GM23338 (cell line): Measurements from ENCODE around the gene CCDC169. TPM values are rescaled to one million over a fixed set of nuclear protein-coding genes. Genes with fewer than 3 reads are reported as not detected.

Experiments used
- ATAC-seq: fragments of 200-7000 bp; cut with Tn5 transposase; 3 replicates; pipeline ENCODE4 v1.9.1; 2020
- DNase-seq: peaks from one replicate; pipeline ENCODE4 v3.0.0-alpha.2; 2015; ENCODE audit warnings: low spot score
- H2AFZ ChIP-seq: fragments of 200-600 bp; sonication (generic); 2 replicates; pipeline ENCODE4 v1.8.0; 2016; ENCODE audit warnings: antibody characterized with exemption, mild to moderate bottlenecking, moderate library complexity
- H3F3A ChIP-seq: fragments of 200-600 bp; sonication (generic); replicated peaks from 2 replicates; pipeline ENCODE4 v1.8.0; 2017; ENCODE audit warnings: antibody characterized with exemption, mixed run types, low read depth
- H3K27ac ChIP-seq: fragments of 200-600 bp; sonication (generic); 2 replicates; pipeline ENCODE4 v1.6.1; 2016; ENCODE audit warnings: low read depth
- H3K27me3 ChIP-seq: fragments of 200-600 bp; sonication (generic); 2 replicates; pipeline ENCODE4 v1.8.0; 2016; ENCODE audit warnings: mild to moderate bottlenecking, mixed run types, moderate library complexity; ENCODE audit not compliant: insufficient read depth
- H3K36me3 ChIP-seq: fragments of 200-600 bp; sonication (generic); 2 replicates; pipeline ENCODE4 v1.8.0; 2016; ENCODE audit warnings: mild to moderate bottlenecking; ENCODE audit not compliant: insufficient read depth
- H3K4me1 ChIP-seq: fragments of 200-600 bp; sonication (generic); 2 replicates; pipeline ENCODE4 v1.8.0; 2016; ENCODE audit warnings: mild to moderate bottlenecking, moderate library complexity; ENCODE audit not compliant: insufficient read depth
- H3K4me2 ChIP-seq: fragments of 200-600 bp; sonication (generic); 2 replicates; pipeline ENCODE4 v1.7.1; 2017; ENCODE audit warnings: mixed run types
- H3K4me3 ChIP-seq: fragments of 200-600 bp; sonication (generic); 2 replicates; pipeline ENCODE4 v1.6.1; 2016; ENCODE audit warnings: mixed run types
- H3K79me2 ChIP-seq: fragments of 200-600 bp; sonication (generic); replicated peaks from 2 replicates; pipeline ENCODE4 v1.8.0; 2017; ENCODE audit warnings: mild to moderate bottlenecking; ENCODE audit not compliant: insufficient read depth
- H3K9me2 ChIP-seq: fragments of 200-600 bp; sonication (generic); 2 replicates; pipeline ENCODE4 v1.8.0; 2017; ENCODE audit not compliant: insufficient read depth
- H4K20me1 ChIP-seq: fragments of 200-600 bp; sonication (generic); replicated peaks from 2 replicates; pipeline ENCODE4 v1.8.0; 2017; ENCODE audit warnings: mild to moderate bottlenecking; ENCODE audit not compliant: insufficient read depth
- H3K27ac Mint-ChIP-seq: 2 replicates; pipeline ENCODE4 v1.8.0; 2020; ENCODE audit warnings: inconsistent platforms, mild to moderate bottlenecking, moderate library complexity, mixed read lengths
- H3K27me3 Mint-ChIP-seq: 3 replicates; pipeline ENCODE4 v1.8.0; 2022; ENCODE audit warnings: low read depth, mild to moderate bottlenecking, moderate library complexity, mixed read lengths, inconsistent platforms; ENCODE audit not compliant: insufficient read depth, poor library complexity
- H3K36me3 Mint-ChIP-seq: 3 replicates; pipeline ENCODE4 v1.8.0; 2021; ENCODE audit warnings: low read depth, mild to moderate bottlenecking, inconsistent platforms, moderate library complexity, mixed read lengths
- H3K4me1 Mint-ChIP-seq: 3 replicates; pipeline ENCODE4 v1.8.0; 2020; ENCODE audit warnings: mild to moderate bottlenecking, inconsistent platforms, mixed read lengths
- H3K4me3 Mint-ChIP-seq: 3 replicates; pipeline ENCODE4 v1.8.0; 2021; ENCODE audit warnings: moderate library complexity, mild to moderate bottlenecking, inconsistent platforms, mixed read lengths
- H3K9me3 Mint-ChIP-seq: 3 replicates; pipeline ENCODE4 v1.8.0; 2020; ENCODE audit warnings: moderate library complexity, mild to moderate bottlenecking, inconsistent platforms, mixed read lengths
- EZH2phosphoT487 ChIP-seq: fragments of 200-600 bp; sonication (generic); IDR thresholded peaks from one replicate; pipeline ENCODE4 v1.8.1; 2018; ENCODE audit warnings: antibody characterized with exemption; ENCODE audit not compliant: unreplicated experiment
- JUNB ChIP-seq: IDR thresholded peaks from one replicate; pipeline ENCODE4 v1.6.1; 2016; ENCODE audit warnings: antibody characterized with exemption; ENCODE audit not compliant: unreplicated experiment
- NANOG ChIP-seq: IDR thresholded peaks from 2 replicates; pipeline ENCODE4 v1.6.1; 2016; ENCODE audit warnings: antibody characterized with exemption, borderline replicate concordance
- POLR2AphosphoS5 ChIP-seq: IDR thresholded peaks from 2 replicates; pipeline ENCODE4 v1.6.1; 2016; ENCODE audit warnings: antibody characterized with exemption, low read depth
- STAT1 ChIP-seq: IDR thresholded peaks from one replicate; pipeline ENCODE4 v1.6.1; 2016; ENCODE audit warnings: antibody characterized with exemption; ENCODE audit not compliant: unreplicated experiment
- ZNF114 ChIP-seq: fragments of 250-450 bp; sonication (Bioruptor Pico); IDR thresholded peaks from 2 replicates; pipeline ENCODE4 v1.5.0; 2020; ENCODE audit warnings: mild to moderate bottlenecking, moderate library complexity
- ZNF462 ChIP-seq: fragments of 250-450 bp; sonication (Bioruptor Pico); IDR thresholded peaks from 2 replicates; pipeline ENCODE4 v1.5.0; 2020; ENCODE audit warnings: mild to moderate bottlenecking, moderate library complexity
- polyA plus RNA-seq: library from polyadenylated mRNA; unstranded; fragments of >200 nt; fragmentation: Nextera tagmentation; extraction: Ambion mirVana; gene quantifications from 2 replicates; pipeline ENCODE4 v1.2.1, GENCODE V29; 2016
- total RNA-seq: library from RNA; depleted of rRNA; stranded (reverse); fragments of >200 nt; shearing (Covaris generic); gene quantifications from 2 replicates; pipeline ENCODE4 v1.2.3, GENCODE V29; 2014
- TF ChIP-seq, protein P1 (sequence below), 2 experiments: fragments of 200-600 bp in 1 of 2; sonication (generic) in 1 of 2; conservative IDR thresholded peaks; 2 replicates each; pipeline versions ENCODE4 v1.5.1 to v1.6.1; 2016 to 2017; ENCODE audit warnings: antibody characterized with exemption in 2 of 2, low read depth in 2 of 2, mild to moderate bottlenecking in 2 of 2, moderate library complexity in 1 of 2

CCDC169 gene
- total and polyA plus RNA-seq, 2 experiments from 2014 or later = 48.5 to 61.2 TPM

- peaks cover 14% of the 10 kb centered on the region for H3K36me3 Mint-ChIP-seq
- no peak overlapping the region for H3K4me3 Mint-ChIP-seq
- 0 out of 3 replicates have a peak, but pooled peaks cover 2% of the 10 kb centered on the region for H3K4me1 Mint-ChIP-seq
- H2AFZ ChIP-seq = no peak overlapping the region
- H4K20me1 ChIP-seq = no peaks in the 10 kb centered on the region
- no peak overlapping the region for H3K4me3 ChIP-seq
- H3K27me3 Mint-ChIP-seq = peaks cover 2% of the 10 kb centered on the region
- no peaks in the 10 kb centered on the region for H3K27me3 ChIP-seq
- no peak overlapping the region for H3K27ac ChIP-seq
- no peak overlapping the region for H3K27ac Mint-ChIP-seq
- H3K9me3 Mint-ChIP-seq = peaks cover 12% of the 10 kb centered on the region
- no peaks in the 10 kb centered on the region for H3K9me2 ChIP-seq
- no peak for ATAC-seq
- H3K79me2 ChIP-seq = no peaks in the 10 kb centered on the region
- TF ChIP-seq ZNF114 (CRISPR knock-in tag) = no peak
- no peak for TF ChIP-seq EZH2phosphoT487
- TF ChIP-seq POLR2AphosphoS5 = no peak
- TF ChIP-seq, protein P1, sequence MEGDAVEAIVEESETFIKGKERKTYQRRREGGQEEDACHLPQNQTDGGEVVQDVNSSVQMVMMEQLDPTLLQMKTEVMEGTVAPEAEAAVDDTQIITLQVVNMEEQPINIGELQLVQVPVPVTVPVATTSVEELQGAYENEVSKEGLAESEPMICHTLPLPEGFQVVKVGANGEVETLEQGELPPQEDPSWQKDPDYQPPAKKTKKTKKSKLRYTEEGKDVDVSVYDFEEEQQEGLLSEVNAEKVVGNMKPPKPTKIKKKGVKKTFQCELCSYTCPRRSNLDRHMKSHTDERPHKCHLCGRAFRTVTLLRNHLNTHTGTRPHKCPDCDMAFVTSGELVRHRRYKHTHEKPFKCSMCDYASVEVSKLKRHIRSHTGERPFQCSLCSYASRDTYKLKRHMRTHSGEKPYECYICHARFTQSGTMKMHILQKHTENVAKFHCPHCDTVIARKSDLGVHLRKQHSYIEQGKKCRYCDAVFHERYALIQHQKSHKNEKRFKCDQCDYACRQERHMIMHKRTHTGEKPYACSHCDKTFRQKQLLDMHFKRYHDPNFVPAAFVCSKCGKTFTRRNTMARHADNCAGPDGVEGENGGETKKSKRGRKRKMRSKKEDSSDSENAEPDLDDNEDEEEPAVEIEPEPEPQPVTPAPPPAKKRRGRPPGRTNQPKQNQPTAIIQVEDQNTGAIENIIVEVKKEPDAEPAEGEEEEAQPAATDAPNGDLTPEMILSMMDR (conservative IDR thresholded peaks at IDR 0.05; ENCODE audit: low read depth in 2 of 2) = no peak
- no peak for TF ChIP-seq STAT1
- no peak for TF ChIP-seq NANOG
- TF ChIP-seq JUNB = no peak
- TF ChIP-seq ZNF462 (CRISPR knock-in tag) = no peak
- no peak overlapping the region for H3K4me2 ChIP-seq
- H3K4me1 ChIP-seq = no peaks in the 10 kb centered on the region
- no peak for DNase-seq
- H3K36me3 ChIP-seq = peaks cover 14% of the 10 kb centered on the region; the same call in 1 of the 2 replicates
- H3F3A ChIP-seq = no peaks in the 10 kb centered on the region
Observed at GRCh38 chr13:36219883-36220282, 77.7 kb downstream of the CCDC169 start.
